Adrenal gland (tissue), 12 donors: ENCODE measurements around the gene CASKIN2. TPM values are rescaled to one million over a fixed set of nuclear protein-coding genes. Genes with fewer than 3 reads are reported as not detected.

Experiments used
- DNase-seq, 7 donors: peaks; one replicate each; pipeline ENCODE4 v3.0.0-alpha.2; 2019 to 2020
- H3K27ac ChIP-seq, 5 donors: fragments of 200-600 bp; sonication (generic) in 4 of 5; 1 replicate in 3 of 5; 2 replicates in 2 of 5; pipeline versions ENCODE4 v1.5.1 to v1.8.0; 2016 to 2020; ENCODE audit warnings: mild to moderate bottlenecking in 1 of 5
- H3K27me3 ChIP-seq: fragments of 200-600 bp; 2 replicates; pipeline ENCODE4 v1.8.0; 2021
- H3K36me3 ChIP-seq, 2 donors: fragments of 200-600 bp; replicated peaks in 1 of 2; 1 replicate in 1 of 2; 2 replicates in 1 of 2; pipeline versions ENCODE4 v1.5.1 to v1.8.0; 2018 to 2022
- H3K4me1 ChIP-seq, 2 donors: fragments of 200-600 bp; replicated peaks in 1 of 2; 1 replicate in 1 of 2; 2 replicates in 1 of 2; pipeline versions ENCODE4 v1.5.1 to v1.8.0; 2018 to 2021
- H3K4me3 ChIP-seq, 4 donors: fragments of 200-600 bp; sonication (generic) in 3 of 4; one replicate each; pipeline ENCODE4 v1.5.1; 2016 to 2018
- H3K9me3 ChIP-seq, 3 donors: fragments of 200-600 bp; sonication (generic) in 1 of 3; replicated peaks in 1 of 3; 1 replicate in 2 of 3; 2 replicates in 1 of 3; pipeline versions ENCODE4 v1.5.1 to v1.8.0; 2016 to 2021
- POLR2A ChIP-seq, 2 donors: fragments of 450-650 bp; IDR thresholded peaks; one replicate each; pipeline ENCODE4 v1.6.1; 2017; ENCODE audit warnings: antibody characterized with exemption in 2 of 2, mild to moderate bottlenecking in 2 of 2, moderate library complexity in 1 of 2
- WGBS, 4 donors: extraction: QIAGEN DNeasy Blood & Tissue Kit in 2 of 4; methylation state at CpG; one replicate each; pipeline versions ENCODE4 v1.1.5 to v1.1.7; 2013 to 2017; 5-methylcytosine and 5-hydroxymethylcytosine counted together
- intact Hi-C, 2 donors: fragments of 100-400 bp; cut with DNase I; formaldehyde crosslinking; loops; one replicate each; pipeline versions ENCODE4 v1.14.1 to v1.15.0; 2022 to 2023
- polyA plus RNA-seq, 3 donors: library from polyadenylated mRNA; stranded (reverse); fragments of 200-250 nt in 2 of 3; fragments of 350-450 nt in 1 of 3; fragmentation: Illumina TruSeq in 1 of 3; extraction: RNeasy Lipid Tissue Mini Kit (QIAGEN cat#74804) in 1 of 3; gene quantifications; one replicate each; pipeline ENCODE4 v1.2.3, GENCODE V29; 2013 to 2014
- total RNA-seq, 9 donors: library from RNA; depleted of rRNA in 4 of 9; stranded (reverse); fragments of >200 nt in 4 of 9; fragments of 120-200 nt in 1 of 9; fragmentation: NEBNext Ultra II Directional in 1 of 9; extraction: Animal tissue kit (Norgen Biotek cat#: 25700) in 1 of 9; gene quantifications; one replicate each; pipeline versions ENCODE4 v1.1.0 to v1.2.4, GENCODE V29; 2013 to 2023
- TF ChIP-seq, protein P1 (sequence below), 6 experiments: fragments of 450-650 bp in 4 of 6; fragments of 200-600 bp in 2 of 6; sonication (generic) in 1 of 6; IDR thresholded peaks; 1 replicate in 5 of 6; 2 replicates in 1 of 6; pipeline versions ENCODE4 v1.5.1 to v1.8.0; 2016 to 2021; ENCODE audit warnings: antibody characterized with exemption in 6 of 6, mild to moderate bottlenecking in 2 of 6, moderate library complexity in 1 of 6
- donor health status: healthy with polysubstance abuse.
- donor health status: Bipolar disorder and iron deficiency.
- donor health status: DM: yes; HTN: yes; CAD: no.
- donor health status: DM: no; HTN: no; CAD: no.
- donor health status: DM: no; HTN: no; CAD: no.
- donor health status: DM: yes; HTN: yes; CAD: no.

Gene CASKIN2
- total and polyA plus RNA-seq, 12 donors: 10.1 to 90.8 (median 35.3) TPM

DNA sequence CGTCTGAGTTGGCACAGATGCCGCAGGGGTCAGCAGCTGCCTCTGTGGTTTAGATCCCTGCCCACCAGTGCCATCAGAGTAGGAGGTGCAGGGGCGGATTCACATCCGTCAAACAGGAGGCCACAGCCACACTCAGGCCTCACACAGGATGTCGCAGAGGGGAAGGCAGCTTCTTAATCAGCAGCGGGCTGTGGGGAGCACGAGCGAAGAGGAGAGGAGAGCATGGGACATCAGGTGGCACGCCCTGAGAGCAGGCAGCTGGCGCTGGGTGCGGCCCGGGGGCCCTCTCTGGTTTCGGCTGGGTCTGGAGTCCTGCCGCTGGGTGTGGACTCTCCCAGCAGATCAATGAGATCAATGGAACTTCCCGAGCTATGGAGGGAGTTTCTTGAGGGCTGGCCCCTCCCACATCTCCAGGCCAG is 19.8 kb upstream of the CASKIN2 start:
- WGBS, 4 donors: 71 to 91% (median 87%) methylated on average over 8 to 15 of the region's 15 CpGs

DNA sequence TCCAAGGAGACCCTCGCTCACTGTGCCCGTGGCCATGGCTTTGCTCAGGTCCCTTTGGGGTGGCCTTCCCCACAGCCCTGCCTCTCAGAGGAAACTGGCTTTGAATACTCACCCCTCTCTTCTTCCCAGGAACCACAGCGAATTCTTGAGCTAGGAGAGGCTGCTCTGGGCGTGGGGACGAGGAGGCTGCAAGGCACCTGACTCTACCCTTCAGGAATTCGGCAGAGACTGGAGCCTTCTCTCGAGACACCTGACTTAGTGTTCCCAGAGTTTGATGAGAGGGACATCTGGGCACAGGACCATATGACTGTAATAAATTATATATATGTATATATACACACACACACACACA is 16.4 kb upstream of the CASKIN2 start:
- Histone ChIP-seq H3K9me3 (no peaks in the 10 kb centered on the region), H3K27me3 (no peaks in the 10 kb centered on the region), H3K27ac (no peak overlapping the region), H3K4me3 (no peak overlapping the region), H3K36me3 (no peaks in the 10 kb centered on the region), H3K4me1 (peaks cover under 1 to 2% of the 10 kb centered on the region in 2 donors)
- 92 to 98% (median 96%) methylated on average over 7 of the region's 7 CpGs; no CpG with 5 or more reads in 1 of the 4 donors for WGBS, 4 donors
- no peak for TF ChIP-seq POLR2A (IDR thresholded peaks at IDR 0.05)
- TF ChIP-seq, protein P1, sequence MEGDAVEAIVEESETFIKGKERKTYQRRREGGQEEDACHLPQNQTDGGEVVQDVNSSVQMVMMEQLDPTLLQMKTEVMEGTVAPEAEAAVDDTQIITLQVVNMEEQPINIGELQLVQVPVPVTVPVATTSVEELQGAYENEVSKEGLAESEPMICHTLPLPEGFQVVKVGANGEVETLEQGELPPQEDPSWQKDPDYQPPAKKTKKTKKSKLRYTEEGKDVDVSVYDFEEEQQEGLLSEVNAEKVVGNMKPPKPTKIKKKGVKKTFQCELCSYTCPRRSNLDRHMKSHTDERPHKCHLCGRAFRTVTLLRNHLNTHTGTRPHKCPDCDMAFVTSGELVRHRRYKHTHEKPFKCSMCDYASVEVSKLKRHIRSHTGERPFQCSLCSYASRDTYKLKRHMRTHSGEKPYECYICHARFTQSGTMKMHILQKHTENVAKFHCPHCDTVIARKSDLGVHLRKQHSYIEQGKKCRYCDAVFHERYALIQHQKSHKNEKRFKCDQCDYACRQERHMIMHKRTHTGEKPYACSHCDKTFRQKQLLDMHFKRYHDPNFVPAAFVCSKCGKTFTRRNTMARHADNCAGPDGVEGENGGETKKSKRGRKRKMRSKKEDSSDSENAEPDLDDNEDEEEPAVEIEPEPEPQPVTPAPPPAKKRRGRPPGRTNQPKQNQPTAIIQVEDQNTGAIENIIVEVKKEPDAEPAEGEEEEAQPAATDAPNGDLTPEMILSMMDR (IDR thresholded peaks at IDR 0.05): no peak
- intact Hi-C loops: no loop called here
- DNase-seq: no peak

More for the DNA sequence above, 19.8 kb upstream of the CASKIN2 start:
- no peak for DNase-seq
- intact Hi-C loops: no loop called here
- H3K9me3 ChIP-seq: no peaks in the 10 kb centered on the region
- no peak overlapping the region for H3K27ac ChIP-seq
- H3K4me3 ChIP-seq: no peak overlapping the region
- no peak for TF ChIP-seq POLR2A (IDR thresholded peaks at IDR 0.05)
- TF ChIP-seq, protein P1 (IDR thresholded peaks at IDR 0.05): no peak
- H3K4me1 ChIP-seq: no peaks in the 10 kb centered on the region
- H3K27me3 ChIP-seq: no peaks in the 10 kb centered on the region
- no peaks in the 10 kb centered on the region for H3K36me3 ChIP-seq

DNA sequence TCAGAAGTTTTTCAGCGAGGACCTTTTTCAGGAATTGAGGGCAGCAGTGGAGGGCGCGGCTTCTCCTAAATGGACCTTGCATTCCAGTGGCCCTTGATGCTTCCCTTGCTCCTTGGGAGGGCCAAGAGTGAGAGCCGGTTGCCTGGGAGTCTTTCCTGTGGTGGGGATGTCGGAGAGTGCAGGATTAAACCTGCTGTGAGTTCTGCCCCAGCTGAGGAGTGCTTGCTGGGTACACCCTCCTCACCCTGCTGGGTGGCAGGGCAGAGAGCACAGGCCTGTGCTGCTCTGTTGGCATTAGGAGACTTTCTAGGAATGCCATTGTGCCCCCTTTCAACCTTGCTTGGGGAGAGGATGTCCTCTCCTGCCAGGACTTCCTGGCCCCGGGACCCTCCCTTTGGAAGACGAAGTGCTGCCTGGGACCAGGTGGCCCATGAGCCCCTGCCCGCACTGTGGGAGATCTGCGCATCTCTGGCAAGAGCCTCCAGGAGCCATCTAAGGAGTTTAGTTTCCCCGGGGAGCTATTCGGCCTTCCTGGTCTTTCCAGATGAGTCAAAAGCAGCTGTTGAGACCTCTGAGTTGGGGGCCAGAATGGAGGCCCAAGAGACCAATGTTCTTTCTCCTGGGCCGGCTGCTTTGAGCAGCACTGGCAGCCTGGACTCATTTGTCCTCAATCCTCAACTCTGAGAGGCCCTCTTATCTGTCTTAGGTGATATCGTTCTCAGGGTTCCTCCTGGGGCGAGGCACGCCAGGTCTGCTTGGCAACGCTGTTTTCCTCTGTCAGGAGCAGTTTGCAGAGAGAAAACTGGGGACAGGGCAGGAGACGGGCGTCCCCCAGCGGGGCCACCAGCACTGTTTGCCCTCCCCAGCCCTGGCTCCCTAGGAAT is 15.7 kb upstream of the CASKIN2 start:
- H3K27ac ChIP-seq: no peak overlapping the region
- 83 to 91% (median 87%) methylated on average over 14 to 19 of the region's 19 CpGs for WGBS, 4 donors
- intact Hi-C loops: no loop called here

More for the DNA sequence above, 15.7 kb upstream of the CASKIN2 start:
- TF ChIP-seq, protein P1 (IDR thresholded peaks at IDR 0.05): no peak
- no peak for TF ChIP-seq POLR2A (IDR thresholded peaks at IDR 0.05)
- Histone ChIP-seq H3K4me3 (no peak overlapping the region), H3K36me3 (no peaks in the 10 kb centered on the region), H3K4me1 (peaks cover 6 to 8% of the 10 kb centered on the region in 2 donors), H3K27me3 (no peaks in the 10 kb centered on the region), H3K9me3 (no peaks in the 10 kb centered on the region)
- DNase-seq: no peak
